Omental fat pad (tissue), 4 donors: Measurements from ENCODE around the gene DLD. TPM values are rescaled to one million over a fixed set of nuclear protein-coding genes. Genes with fewer than 3 reads are reported as not detected.

ENCODE experiments used
- ATAC-seq: fragments of 150-250 bp; one replicate; pipeline ENCODE4 v1.9.1; 2016; ENCODE audit warnings: mild to moderate bottlenecking, moderate library complexity; ENCODE audit not compliant: low FRiP score
- DNase-seq: peaks from one replicate; pipeline ENCODE4 v3.0.0-alpha.2; 2019; ENCODE audit warnings: low spot score
- total RNA-seq, 4 donors: library from RNA; depleted of rRNA; stranded (reverse); fragments of >200 nt; gene quantifications; one replicate each; pipeline ENCODE4 v1.1.0, GENCODE V29; 2016
- TF ChIP-seq, protein P1 (sequence below), 3 donors: fragments of 450-650 bp; IDR thresholded peaks; one replicate each; pipeline ENCODE4 v1.5.1; 2016 to 2017; ENCODE audit warnings: antibody characterized with exemption in 3 of 3, mild to moderate bottlenecking in 3 of 3, moderate library complexity in 2 of 3

DLD gene
- total RNA-seq, 4 donors from 2014 or later, result 46.0 to 112 (median 59.2) TPM

DNA sequence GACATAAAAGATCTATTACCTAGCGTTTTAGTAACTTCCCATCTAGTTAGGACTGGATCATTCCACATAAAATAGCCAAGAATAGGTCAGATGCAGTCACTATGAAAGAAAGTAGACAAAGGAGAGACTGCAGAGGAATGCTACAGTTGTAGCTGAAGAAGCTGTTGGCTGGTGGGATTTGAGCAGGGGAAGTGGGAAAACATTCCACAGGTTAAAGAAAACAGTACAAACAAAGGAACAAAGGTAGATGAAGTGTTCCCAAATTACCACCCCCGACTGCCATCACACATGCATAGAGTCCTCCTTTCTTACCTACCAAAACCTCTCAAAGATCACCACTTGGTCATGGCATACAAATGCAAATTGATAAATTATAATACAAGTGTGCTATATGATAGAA lies 41.8 kb downstream of the DLD start:
- no peak for DNase-seq
- TF ChIP-seq, protein P1, sequence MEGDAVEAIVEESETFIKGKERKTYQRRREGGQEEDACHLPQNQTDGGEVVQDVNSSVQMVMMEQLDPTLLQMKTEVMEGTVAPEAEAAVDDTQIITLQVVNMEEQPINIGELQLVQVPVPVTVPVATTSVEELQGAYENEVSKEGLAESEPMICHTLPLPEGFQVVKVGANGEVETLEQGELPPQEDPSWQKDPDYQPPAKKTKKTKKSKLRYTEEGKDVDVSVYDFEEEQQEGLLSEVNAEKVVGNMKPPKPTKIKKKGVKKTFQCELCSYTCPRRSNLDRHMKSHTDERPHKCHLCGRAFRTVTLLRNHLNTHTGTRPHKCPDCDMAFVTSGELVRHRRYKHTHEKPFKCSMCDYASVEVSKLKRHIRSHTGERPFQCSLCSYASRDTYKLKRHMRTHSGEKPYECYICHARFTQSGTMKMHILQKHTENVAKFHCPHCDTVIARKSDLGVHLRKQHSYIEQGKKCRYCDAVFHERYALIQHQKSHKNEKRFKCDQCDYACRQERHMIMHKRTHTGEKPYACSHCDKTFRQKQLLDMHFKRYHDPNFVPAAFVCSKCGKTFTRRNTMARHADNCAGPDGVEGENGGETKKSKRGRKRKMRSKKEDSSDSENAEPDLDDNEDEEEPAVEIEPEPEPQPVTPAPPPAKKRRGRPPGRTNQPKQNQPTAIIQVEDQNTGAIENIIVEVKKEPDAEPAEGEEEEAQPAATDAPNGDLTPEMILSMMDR (IDR thresholded peaks at IDR 0.05), result no peak
- no peak for ATAC-seq

GRCh38 chr7:107933386-107934013 lies 42.5 kb downstream of the DLD start:
- TF ChIP-seq, protein P1 (IDR thresholded peaks at IDR 0.05), result no peak
- DNase-seq (no peak), ATAC-seq (no peak)

DNA sequence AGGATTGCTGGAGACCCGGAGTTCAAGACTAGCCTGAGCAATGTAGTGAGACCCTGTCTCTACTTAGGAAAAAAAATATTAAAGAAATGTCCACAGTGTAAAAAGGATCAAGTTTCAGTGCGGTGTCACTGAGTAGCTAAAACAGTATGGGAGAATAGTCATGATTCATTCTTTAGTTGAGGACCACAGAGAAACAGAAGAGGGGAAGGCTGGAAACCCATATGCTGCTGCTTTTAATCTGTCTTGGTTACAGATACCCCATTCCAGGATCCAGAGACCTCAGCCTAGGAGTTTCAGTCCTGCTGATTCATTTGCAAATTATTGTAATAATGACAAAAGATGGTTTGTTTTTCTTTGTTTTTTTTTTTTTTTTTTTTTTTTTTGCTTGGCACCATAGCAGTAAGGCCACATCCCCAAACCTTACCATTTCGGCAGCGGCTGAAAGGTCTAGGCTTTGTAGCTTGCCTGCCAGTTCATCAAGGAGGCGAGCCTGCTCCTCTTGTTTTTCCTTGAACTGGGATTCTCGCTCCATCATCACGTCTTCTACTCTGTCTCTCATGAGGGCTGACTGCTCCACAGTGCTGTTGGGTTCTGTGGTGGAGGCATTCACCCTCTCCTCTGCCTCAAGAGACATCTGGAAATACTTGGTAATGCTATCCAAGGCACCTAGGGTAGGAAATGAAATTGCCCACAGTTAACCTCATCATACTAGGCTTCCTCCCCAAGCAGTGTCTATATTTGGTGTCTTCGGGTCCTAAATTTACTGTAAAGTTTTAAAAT lies 44.2 kb downstream of the DLD start:
- no peak for ATAC-seq
- no peak for DNase-seq
- TF ChIP-seq, protein P1 (IDR thresholded peaks at IDR 0.05), result no peak

- TF ChIP-seq, protein P1 (IDR thresholded peaks at IDR 0.05), result no peak
- no peak for ATAC-seq
- DNase-seq, result no peak
These were observed 45.3 kb downstream of the DLD start for GRCh38 chr7:107936312-107936711.

GRCh38 chr7:107937531-107937930 lies 46.5 kb downstream of the DLD start:
- TF ChIP-seq, protein P1 (IDR thresholded peaks at IDR 0.05), result no peak
- ATAC-seq (no peak), DNase-seq (no peak)

- DNase-seq (no peak), ATAC-seq (no peak)
- TF ChIP-seq, protein P1 (IDR thresholded peaks at IDR 0.05), result no peak
These were observed 47.7 kb downstream of the DLD start for GRCh38 chr7:107938456-107939250.
